22Rv1 (cell line): ENCODE results near the gene C10orf53.

Experiments used
- H3K27ac ChIP-seq: fragments of 450-650 bp; 2 replicates; pipeline ENCODE4 v1.5.1; 2017
- ZFX ChIP-seq: fragments of 450-650 bp; IDR thresholded peaks from 2 replicates; pipeline ENCODE4 v1.6.1; 2017; ENCODE audit warnings: antibody characterized with exemption, borderline replicate concordance
- TF ChIP-seq, protein P1 (sequence below): fragments of 450-650 bp; IDR thresholded peaks from 2 replicates; pipeline ENCODE4 v1.5.1; 2017; ENCODE audit warnings: mild to moderate bottlenecking

The C10orf53 gene

DNA sequence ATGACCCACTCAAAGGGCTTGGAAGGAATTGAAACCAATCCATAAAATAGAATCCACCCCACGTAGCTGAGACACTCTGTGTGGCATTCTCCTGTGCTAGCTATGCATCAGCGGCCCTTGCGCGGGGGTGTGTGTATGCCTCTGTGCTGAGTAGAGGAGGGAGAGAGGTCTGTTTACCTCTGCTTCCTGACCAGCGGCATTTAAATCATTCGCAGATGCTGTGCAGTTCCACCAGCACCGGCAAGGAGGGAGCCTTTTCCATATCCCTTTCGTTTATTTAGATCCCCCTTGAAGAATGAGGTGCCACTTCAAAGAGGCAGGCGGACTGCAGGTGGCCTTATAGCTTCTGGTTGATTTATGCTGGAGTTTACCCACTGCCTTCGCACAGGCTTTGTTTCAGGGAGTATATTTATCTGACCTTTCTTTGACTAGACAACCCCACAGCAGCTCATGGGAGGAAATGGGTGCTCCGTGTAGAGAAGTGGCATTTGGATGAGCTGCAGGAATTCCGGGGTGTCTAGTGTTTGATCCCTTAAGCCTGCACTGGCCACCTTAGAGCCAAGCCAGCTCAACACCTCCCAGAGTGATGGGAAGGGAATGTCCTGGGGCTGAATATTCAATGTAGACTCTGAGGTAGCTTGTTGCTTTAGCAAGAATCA, 11.4 kb downstream of the C10orf53 start:
- no peak for TF ChIP-seq ZFX
- TF ChIP-seq, protein P1, sequence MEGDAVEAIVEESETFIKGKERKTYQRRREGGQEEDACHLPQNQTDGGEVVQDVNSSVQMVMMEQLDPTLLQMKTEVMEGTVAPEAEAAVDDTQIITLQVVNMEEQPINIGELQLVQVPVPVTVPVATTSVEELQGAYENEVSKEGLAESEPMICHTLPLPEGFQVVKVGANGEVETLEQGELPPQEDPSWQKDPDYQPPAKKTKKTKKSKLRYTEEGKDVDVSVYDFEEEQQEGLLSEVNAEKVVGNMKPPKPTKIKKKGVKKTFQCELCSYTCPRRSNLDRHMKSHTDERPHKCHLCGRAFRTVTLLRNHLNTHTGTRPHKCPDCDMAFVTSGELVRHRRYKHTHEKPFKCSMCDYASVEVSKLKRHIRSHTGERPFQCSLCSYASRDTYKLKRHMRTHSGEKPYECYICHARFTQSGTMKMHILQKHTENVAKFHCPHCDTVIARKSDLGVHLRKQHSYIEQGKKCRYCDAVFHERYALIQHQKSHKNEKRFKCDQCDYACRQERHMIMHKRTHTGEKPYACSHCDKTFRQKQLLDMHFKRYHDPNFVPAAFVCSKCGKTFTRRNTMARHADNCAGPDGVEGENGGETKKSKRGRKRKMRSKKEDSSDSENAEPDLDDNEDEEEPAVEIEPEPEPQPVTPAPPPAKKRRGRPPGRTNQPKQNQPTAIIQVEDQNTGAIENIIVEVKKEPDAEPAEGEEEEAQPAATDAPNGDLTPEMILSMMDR, result no peak
- no peak overlapping the region for H3K27ac ChIP-seq

GRCh38 chr10:49691588-49691987, 12.1 kb downstream of the C10orf53 start:
- no peak overlapping the region for H3K27ac ChIP-seq
- no peak for TF ChIP-seq ZFX
- TF ChIP-seq, protein P1, result no peak

- H3K27ac ChIP-seq, result no peak overlapping the region
- no peak for TF ChIP-seq ZFX
- TF ChIP-seq, protein P1, result no peak
Measured at GRCh38 chr10:49694466-49694865, 15.0 kb downstream of the C10orf53 start.

- no peak overlapping the region for H3K27ac ChIP-seq
- TF ChIP-seq, protein P1, result no peak
- no peak for TF ChIP-seq ZFX
Measured at GRCh38 chr10:49696311-49696710, 16.9 kb downstream of the C10orf53 start.

GRCh38 chr10:49698679-49699078, 19.2 kb downstream of the C10orf53 start:
- TF ChIP-seq, protein P1, result no peak
- no peak for TF ChIP-seq ZFX
- H3K27ac ChIP-seq, result no peak overlapping the region

- no peak overlapping the region for H3K27ac ChIP-seq
- TF ChIP-seq, protein P1, result no peak
- no peak for TF ChIP-seq ZFX
Measured at GRCh38 chr10:49700211-49700610, 20.8 kb downstream of the C10orf53 start.

DNA sequence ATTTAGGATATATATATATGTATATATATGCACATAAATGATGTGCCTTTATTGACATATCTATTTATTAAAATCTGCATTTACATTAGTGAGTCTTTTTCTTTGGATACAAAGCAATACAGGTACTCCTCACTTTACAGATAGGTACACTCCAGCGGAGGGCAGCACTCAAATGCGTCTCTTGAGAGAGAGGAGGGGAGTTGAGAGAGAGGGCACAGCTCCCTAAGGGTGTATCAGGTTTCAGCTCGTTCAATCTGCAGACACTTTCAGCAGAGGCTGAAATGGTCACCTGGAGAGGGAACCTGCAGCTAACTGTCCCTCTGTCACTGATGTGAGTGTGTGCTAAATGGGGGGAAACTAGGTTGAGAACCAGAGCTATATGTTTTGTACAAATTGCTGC, 21.5 kb downstream of the C10orf53 start:
- no peak for TF ChIP-seq ZFX
- H3K27ac ChIP-seq, result no peak overlapping the region

DNA sequence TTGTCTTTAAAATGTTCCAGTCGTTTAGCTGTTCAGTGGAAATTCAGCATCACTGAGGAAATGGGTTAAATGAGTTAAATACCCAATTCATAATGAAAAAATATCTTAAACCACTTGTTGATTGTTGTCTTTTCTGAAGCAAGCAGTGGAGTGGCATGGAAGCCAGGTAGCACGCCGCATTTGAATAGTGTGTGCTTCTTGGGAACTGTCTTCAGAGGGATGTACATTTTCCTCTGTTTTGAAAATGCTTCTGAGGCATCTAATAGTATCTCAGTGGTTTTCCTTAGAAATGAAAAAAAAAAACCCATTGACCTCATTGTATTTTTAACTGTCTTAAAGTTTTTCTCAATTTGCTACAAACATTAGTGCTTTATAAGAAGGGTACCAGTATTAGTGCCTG, 28.1 kb downstream of the C10orf53 start:
- no peak overlapping the region for H3K27ac ChIP-seq
- TF ChIP-seq, protein P1, result no peak
- no peak for TF ChIP-seq ZFX
